Measurements from ENCODE around the gene AIFM2. TPM values are rescaled to one million over a fixed set of nuclear protein-coding genes. Genes with fewer than 3 reads are reported as not detected.
A peak's percentile ranks its signal among the peaks of the same experiment; 100 is the strongest.

Gene AIFM2
- total and polyA plus RNA-seq, 2 of the 13 experiments (the other 11 are each of a cell fraction or from before 2014, with no cell fraction given), result 20.3 to 29.5 TPM

DNA sequence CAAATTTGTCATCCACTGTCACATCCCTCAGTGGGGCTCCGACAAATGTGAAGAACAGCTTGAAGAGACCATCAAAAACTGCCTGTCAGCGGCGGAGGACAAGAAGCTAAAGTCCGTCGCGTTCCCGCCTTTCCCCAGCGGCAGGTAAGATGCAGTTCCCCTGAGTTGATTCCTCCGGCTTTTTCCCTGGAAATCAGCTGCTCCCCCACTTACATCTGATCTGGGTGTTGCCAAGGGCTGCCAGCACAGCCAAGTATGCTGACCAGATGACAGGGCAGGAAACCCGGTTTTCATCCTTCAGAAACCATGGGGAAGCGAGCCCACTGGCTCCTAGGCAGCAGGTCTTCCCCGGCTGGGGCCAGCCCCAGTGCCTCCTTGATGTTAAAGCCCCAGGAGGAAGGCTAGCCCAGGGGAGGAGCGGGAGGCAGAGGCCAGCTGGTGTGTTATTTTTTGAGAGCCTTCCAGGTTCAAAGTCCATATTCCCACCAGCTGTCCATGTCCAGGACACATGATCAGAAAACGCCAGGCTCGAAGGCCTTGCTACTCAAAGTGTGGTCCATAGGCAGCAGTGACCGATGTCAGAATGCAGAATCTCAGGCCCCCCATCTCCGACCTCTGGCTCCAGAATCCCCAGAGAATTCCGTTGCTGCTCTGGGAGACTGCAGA is 23.4 kb downstream of the AIFM2 start (continued):
- TF ChIP-seq, protein P1, sequence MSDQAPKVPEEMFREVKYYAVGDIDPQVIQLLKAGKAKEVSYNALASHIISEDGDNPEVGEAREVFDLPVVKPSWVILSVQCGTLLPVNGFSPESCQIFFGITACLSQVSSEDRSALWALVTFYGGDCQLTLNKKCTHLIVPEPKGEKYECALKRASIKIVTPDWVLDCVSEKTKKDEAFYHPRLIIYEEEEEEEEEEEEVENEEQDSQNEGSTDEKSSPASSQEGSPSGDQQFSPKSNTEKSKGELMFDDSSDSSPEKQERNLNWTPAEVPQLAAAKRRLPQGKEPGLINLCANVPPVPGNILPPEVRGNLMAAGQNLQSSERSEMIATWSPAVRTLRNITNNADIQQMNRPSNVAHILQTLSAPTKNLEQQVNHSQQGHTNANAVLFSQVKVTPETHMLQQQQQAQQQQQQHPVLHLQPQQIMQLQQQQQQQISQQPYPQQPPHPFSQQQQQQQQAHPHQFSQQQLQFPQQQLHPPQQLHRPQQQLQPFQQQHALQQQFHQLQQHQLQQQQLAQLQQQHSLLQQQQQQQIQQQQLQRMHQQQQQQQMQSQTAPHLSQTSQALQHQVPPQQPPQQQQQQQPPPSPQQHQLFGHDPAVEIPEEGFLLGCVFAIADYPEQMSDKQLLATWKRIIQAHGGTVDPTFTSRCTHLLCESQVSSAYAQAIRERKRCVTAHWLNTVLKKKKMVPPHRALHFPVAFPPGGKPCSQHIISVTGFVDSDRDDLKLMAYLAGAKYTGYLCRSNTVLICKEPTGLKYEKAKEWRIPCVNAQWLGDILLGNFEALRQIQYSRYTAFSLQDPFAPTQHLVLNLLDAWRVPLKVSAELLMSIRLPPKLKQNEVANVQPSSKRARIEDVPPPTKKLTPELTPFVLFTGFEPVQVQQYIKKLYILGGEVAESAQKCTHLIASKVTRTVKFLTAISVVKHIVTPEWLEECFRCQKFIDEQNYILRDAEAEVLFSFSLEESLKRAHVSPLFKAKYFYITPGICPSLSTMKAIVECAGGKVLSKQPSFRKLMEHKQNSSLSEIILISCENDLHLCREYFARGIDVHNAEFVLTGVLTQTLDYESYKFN (CRISPR knock-in tag; conservative IDR thresholded peaks at IDR 0.05), result peak; percentile 82
- TF ChIP-seq ZNF546 (CRISPR knock-in tag; conservative IDR thresholded peaks at IDR 0.05) (no peak), ZSCAN22 (CRISPR knock-in tag; IDR thresholded peaks at IDR 0.05) (no peak), U2AF1 (optimal IDR thresholded peaks at IDR 0.05; ENCODE audit: low read depth, low read length) (no peak), E2F2 (CRISPR knock-in tag; IDR thresholded peaks at IDR 0.05; ENCODE audit: borderline replicate concordance) (no peak), ZNF792 (CRISPR knock-in tag; IDR thresholded peaks at IDR 0.05) (peak; percentile 42; the same call in 1 of the 2 replicates), ZNF232 (CRISPR knock-in tag; IDR thresholded peaks at IDR 0.05; ENCODE audit: borderline replicate concordance) (peak; percentile 88; the same call in 1 of the 2 replicates), BCL6 (CRISPR knock-in tag; IDR thresholded peaks at IDR 0.05) (peak; percentile 71), ZNF263 (CRISPR knock-in tag; IDR thresholded peaks at IDR 0.05) (peak; percentile 90), ZBTB49 (CRISPR knock-in tag; IDR thresholded peaks at IDR 0.05; ENCODE audit: borderline replicate concordance) (no peak), IRF2 (CRISPR knock-in tag; IDR thresholded peaks at IDR 0.05) (peak; percentile 82), REL (CRISPR knock-in tag; conservative IDR thresholded peaks at IDR 0.05) (no peak), GATA4 (IDR thresholded peaks at IDR 0.05; ENCODE audit: borderline replicate concordance, low read depth) (no peak), RFX1 (IDR thresholded peaks at IDR 0.05) (no peak), ZNF737 (CRISPR knock-in tag; IDR thresholded peaks at IDR 0.05; ENCODE audit: borderline replicate concordance) (no peak), ZNF660 (CRISPR knock-in tag; IDR thresholded peaks at IDR 0.05; ENCODE audit: borderline replicate concordance, low read depth) (no peak)
- TF ChIP-seq, protein P2, sequence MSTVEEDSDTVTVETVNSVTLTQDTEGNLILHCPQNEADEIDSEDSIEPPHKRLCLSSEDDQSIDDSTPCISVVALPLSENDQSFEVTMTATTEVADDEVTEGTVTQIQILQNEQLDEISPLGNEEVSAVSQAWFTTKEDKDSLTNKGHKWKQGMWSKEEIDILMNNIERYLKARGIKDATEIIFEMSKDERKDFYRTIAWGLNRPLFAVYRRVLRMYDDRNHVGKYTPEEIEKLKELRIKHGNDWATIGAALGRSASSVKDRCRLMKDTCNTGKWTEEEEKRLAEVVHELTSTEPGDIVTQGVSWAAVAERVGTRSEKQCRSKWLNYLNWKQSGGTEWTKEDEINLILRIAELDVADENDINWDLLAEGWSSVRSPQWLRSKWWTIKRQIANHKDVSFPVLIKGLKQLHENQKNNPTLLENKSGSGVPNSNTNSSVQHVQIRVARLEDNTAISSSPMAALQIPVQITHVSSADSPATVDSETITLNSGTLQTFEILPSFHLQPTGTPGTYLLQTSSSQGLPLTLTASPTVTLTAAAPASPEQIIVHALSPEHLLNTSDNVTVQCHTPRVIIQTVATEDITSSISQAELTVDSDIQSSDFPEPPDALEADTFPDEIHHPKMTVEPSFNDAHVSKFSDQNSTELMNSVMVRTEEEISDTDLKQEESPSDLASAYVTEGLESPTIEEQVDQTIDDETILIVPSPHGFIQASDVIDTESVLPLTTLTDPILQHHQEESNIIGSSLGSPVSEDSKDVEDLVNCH (CRISPR knock-in tag; IDR thresholded peaks at IDR 0.05), result no peak
- TF ChIP-seq, protein P3, sequence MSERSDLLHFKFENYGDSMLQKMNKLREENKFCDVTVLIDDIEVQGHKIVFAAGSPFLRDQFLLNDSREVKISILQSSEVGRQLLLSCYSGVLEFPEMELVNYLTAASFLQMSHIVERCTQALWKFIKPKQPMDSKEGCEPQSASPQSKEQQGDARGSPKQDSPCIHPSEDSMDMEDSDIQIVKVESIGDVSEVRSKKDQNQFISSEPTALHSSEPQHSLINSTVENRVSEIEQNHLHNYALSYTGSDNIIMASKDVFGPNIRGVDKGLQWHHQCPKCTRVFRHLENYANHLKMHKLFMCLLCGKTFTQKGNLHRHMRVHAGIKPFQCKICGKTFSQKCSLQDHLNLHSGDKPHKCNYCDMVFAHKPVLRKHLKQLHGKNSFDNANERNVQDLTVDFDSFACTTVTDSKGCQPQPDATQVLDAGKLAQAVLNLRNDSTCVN (CRISPR knock-in tag; IDR thresholded peaks at IDR 0.05; ENCODE audit: borderline replicate concordance), result no peak

Measured in HepG2 (cell line).